Measurements from ENCODE around the gene EPGN. TPM values are rescaled to one million over a fixed set of nuclear protein-coding genes. Genes with fewer than 3 reads are reported as not detected.

EPGN gene
- polyA plus RNA-seq, 12 donors: 0.53 to 12.1 (median 1.3) TPM; not detected in 6

- no peak for DNase-seq
These were observed 953 bp downstream of the EPGN start for GRCh38 chr4:74309223-74309622.

DNA sequence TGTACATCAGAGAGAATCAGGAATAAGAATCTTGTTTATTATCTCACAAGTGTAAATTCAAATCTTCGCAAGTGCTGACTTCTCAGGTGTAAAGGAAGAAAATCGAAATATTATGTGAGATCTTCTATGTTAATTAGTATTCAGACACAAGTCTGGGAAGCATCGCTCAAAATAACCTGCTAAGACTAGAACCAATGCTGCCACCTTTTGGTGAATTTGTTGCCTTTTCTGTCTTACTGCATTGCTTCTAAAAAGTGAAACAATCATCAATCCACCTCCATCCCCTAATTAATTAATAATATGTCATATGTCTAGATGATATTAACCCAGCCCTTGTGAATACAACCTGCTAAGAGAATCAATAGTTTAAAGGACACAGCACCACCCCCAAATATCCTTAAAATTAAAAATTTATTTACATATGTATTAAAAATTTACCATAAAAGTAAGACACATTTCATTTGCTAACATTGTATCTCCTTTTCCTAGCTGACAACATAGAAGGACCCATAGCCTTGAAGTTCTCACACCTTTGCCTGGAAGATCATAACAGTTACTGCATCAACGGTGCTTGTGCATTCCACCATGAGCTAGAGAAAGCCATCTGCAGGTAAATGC, 3.5 kb downstream of the EPGN start:
- DNase-seq: peak; percentile 49

DNA sequence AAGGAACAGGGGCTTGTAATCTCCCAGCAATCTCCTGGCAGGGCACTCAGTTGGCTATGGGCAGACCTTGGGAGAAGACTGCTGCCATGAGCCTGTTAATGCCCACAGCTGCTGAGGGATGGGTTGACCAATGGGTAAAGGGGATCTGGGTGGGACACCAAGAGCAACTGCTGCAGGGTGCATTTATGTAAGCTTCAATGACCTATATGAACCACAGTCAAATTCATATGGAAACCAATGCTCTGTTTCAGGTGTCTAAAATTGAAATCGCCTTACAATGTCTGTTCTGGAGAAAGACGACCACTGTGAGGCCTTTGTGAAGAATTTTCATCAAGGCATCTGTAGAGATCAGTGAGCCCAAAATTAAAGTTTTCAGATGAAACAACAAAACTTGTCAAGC, 6.1 kb downstream of the EPGN start:
- DNase-seq: no peak

- no peak for DNase-seq
These were observed 6.7 kb downstream of the EPGN start for GRCh38 chr4:74314944-74315343.

DNA sequence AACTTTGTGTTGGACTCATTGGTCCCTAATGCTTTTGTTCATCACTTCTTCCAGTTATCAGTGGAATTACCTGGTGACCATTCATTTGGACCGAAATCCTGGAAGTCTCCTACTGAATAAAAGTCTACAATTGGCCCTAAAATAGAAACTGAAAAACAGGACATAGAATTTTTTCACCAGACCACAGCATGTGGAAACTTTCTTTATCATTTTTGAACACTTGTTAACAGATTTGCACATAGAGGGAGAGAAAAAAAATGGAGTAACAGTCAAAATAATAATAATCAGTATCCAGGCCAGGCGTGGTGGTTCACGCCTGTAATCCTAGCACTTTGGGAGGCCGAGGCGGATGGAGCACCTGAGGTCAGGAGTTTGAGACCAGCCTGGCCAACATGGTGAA, 7.1 kb downstream of the EPGN start:
- DNase-seq: no peak

GRCh38 chr4:74316397-74316796, 8.1 kb downstream of the EPGN start:
- no peak for DNase-seq

- DNase-seq: no peak
These were observed 9.5 kb downstream of the EPGN start for GRCh38 chr4:74317616-74318246.

GRCh38 chr4:74318276-74318675, 10.0 kb downstream of the EPGN start:
- no peak for DNase-seq

GRCh38 chr4:74319470-74319869, 11.2 kb downstream of the EPGN start:
- DNase-seq: no peak

DNA sequence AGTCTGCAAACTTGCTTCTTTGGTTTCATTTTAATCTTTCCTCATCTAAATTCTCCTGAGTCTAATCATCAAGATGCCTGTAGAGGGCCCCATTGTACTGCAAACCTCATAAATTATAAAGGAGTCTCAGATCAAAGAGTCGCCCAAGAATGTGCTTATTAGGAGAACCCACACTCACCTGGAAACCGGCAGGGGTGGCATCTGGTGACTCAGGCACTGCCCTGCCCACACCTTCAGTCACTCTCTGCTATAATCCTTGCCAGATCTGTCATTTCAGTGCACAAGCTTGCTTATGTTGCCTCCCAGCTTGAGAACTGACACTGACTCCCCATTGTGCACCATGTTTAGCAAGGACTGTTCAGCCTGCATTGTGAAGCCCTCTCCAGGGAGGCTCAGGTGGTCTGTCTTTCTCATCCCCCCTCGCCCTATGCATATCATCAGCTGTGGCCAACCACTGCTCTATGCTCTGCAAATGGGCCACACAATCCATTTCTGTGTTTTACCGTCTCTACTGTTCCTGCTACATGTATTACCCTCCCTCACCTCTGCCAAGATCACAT, 12.4 kb downstream of the EPGN start:
- DNase-seq: no peak

DNA sequence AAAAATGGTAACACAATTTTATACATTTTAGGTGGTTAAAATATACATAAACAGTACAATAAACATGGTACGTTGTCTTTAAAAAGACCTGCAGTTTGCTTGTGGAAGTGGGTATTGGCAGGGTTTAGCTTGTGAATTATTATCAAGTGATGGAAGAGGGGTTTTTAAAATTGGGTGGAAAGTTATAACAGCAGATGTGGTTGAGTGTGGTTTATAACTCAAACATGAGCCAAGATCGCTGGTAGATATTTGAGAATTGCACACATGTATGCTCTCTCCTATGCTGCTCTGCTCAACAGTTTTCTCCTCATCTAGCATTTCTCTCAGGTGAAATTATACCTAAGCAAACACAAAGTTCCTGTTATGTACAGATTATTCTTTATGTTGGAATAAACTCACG, 14.0 kb downstream of the EPGN start:
- DNase-seq: no peak

DNA sequence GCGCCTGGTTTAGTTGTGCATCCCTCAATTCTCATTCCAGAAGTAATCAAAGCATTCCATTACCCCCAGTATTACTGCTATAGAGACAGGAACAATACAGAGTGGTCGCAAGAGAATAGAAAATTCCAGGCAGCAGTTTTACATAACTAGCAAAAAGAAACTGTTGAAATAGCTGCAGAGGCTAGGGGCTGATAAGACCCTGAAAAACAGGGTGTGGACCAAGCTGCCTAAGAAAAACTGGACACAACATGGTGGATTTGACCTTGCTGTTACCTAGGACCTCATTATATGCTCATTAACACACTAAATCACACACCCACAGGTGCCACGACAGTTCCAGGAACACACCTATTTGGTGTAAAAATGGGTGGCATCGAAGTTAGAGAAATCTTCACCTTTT, 15.4 kb downstream of the EPGN start:
- no peak for DNase-seq

- DNase-seq: no peak
These were observed 16.0 kb downstream of the EPGN start for GRCh38 chr4:74324262-74324661.

- no peak for DNase-seq
These were observed 17.6 kb downstream of the EPGN start for GRCh38 chr4:74325886-74326285.

- DNase-seq: no peak
These were observed 19.5 kb downstream of the EPGN start for GRCh38 chr4:74327762-74328161.

- DNase-seq: no peak
These were observed 20.2 kb downstream of the EPGN start for GRCh38 chr4:74328501-74328900.

DNA sequence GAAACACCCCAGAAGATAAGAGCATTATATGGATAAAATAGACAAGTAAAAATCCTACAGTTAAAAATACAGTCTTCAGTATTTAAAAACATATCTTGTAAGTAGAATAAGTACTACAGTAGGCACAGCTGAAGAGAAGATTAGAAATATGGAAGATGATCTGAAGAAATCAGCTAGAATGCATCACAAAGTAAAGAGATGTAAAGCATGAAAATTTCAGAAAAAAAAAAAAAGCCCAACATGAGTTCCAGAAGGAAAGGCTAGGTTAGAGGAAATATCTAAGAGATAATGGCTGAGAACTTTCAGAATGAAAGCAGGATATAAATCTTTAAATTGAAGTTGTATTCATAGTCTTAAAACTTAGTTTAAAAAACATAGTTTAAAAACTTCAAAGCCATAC, 21.0 kb downstream of the EPGN start:
- no peak for DNase-seq

DNA sequence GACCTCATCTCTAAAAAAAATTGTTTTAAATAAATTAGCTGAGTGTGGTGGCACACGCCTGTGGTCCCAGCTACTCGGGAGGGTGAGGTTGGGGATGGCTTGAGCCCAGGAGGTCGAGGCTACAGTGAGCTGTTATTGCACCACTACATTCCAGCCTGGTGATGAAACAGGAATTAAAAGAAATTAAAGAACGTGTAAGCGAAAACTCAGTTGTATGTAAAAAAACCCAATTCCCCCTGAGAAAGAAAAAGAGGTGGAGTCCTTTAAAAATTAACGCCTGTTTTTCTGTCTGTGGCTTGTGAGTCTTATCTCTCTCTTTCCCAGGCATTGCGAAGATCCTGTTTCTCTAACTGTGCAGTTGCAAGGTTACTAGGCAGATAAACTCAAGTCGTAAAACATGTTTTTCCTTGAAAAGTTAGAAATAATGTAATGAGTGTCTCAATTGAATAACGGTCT, 22.1 kb downstream of the EPGN start:
- DNase-seq: no peak

DNA sequence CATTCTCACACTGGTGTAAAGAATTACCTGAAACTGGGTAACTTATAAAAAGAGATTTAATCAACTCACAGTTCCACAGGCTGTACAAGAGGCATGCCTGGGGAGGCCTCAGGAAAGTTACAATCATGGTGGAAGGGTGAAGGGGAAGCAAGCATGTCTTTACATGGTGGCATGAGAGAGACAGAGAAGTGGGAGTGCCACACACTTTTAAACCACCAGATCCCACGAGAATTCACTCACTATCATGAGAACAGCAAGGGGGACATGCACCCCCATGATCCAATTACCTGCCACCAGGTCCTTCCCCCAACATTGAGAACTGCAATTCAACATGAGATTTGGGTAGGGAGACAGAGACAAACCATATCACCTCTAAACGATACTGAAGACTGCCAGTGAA, 23.0 kb downstream of the EPGN start:
- DNase-seq: no peak

- DNase-seq: no peak
These were observed 23.7 kb downstream of the EPGN start for GRCh38 chr4:74331944-74332343.

DNA sequence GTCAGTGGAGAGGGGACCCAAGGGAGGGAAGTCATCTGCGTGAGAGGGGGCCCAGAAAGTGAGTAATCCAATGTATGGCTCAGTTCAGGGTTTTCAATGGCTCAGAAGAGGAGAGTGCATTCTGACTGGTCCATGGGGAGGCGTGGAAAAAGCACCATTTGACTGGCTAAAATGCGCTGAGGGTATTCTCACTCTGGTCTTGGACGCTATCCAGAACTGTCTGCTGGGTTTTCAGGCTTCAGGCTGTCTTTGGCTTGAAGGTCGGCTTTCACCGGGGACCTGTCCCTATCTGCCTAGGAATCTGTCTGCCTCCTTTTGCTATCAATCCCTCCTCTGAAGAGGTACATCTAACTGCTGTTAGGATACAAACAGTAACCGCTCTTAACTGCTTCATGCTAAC, 26.4 kb downstream of the EPGN start:
- no peak for DNase-seq

GRCh38 chr4:74335341-74336021, 27.2 kb downstream of the EPGN start:
- no peak for DNase-seq

- no peak for DNase-seq
These were observed 30.6 kb downstream of the EPGN start for GRCh38 chr4:74338792-74339333.
